SK-N-SH (cell line): ENCODE measurements around the gene RAB4A. TPM values are rescaled to one million over a fixed set of nuclear protein-coding genes. Genes with fewer than 3 reads are reported as not detected.
"Not testable (repeated sequence)": the region's sequence is repeated elsewhere in the genome, so short reads cannot be mapped to it uniquely, and the experiment has no call there.

Experiments used
- CTCF ChIA-PET: fragments of 300-600, 350-600 bp; formaldehyde crosslinking; extraction: SDS; loops from one replicate; lab custom pipeline; 2021; lab: Yijun Ruan, JAX
- POLR2A ChIA-PET: fragments of 350-600 bp; sonication (Branson Sonifier 250); formaldehyde crosslinking; extraction: SDS; loops from one replicate; lab custom pipeline; 2020; ENCODE audit warnings: antibody characterized with exemption, inconsistent platforms; lab: Yijun Ruan, JAX
- DNase-seq: peaks from one replicate; pipeline ENCODE4 v3.0.0; 2012
- H2AFZ ChIP-seq: fragments of 200-600 bp; sonication (generic); 2 replicates; pipeline ENCODE4 v1.8.1; 2016; ENCODE audit warnings: antibody characterized with exemption, mild to moderate bottlenecking, low read depth
- H3F3A ChIP-seq: fragments of 200-600 bp; sonication (generic); replicated peaks from 2 replicates; pipeline ENCODE3; 2016; ENCODE audit warnings: antibody characterized with exemption, mild to moderate bottlenecking; ENCODE audit not compliant: insufficient read depth
- H3K27ac ChIP-seq, 2 experiments: fragments of 200-500 bp in 1 of 2; fragments of 200-600 bp in 1 of 2; sonication (Bioruptor generic) in 1 of 2; sonication (generic), shearing (Covaris generic) in 1 of 2; 2 replicates each; pipeline versions ENCODE4 v1.5.1 to v1.6.1; 2014 to 2016; ENCODE audit warnings: low read depth in 2 of 2, inconsistent platforms in 1 of 2, low read length in 1 of 2, mild to moderate bottlenecking in 1 of 2, mixed read lengths in 1 of 2
- H3K27me3 ChIP-seq: fragments of 200-600 bp; sonication (generic), shearing (Covaris generic); 2 replicates; pipeline ENCODE4 v1.6.1; 2016; ENCODE audit warnings: mixed run types; ENCODE audit not compliant: insufficient read depth
- H3K36me3 ChIP-seq, 2 experiments: fragments of 200-500 bp in 1 of 2; fragments of 200-600 bp in 1 of 2; sonication (Bioruptor generic) in 1 of 2; sonication (generic) in 1 of 2; replicated peaks in 1 of 2; 2 replicates each; pipeline versions ENCODE3 to v1.5.1; 2014 to 2016; ENCODE audit warnings: low read length in 1 of 2, mild to moderate bottlenecking in 1 of 2; ENCODE audit not compliant: insufficient read depth in 2 of 2, control insufficient read depth in 1 of 2
- H3K4me1 ChIP-seq, 2 experiments: fragments of 200-500 bp in 1 of 2; fragments of 200-600 bp in 1 of 2; sonication (Bioruptor generic) in 1 of 2; sonication (generic), shearing (Covaris generic) in 1 of 2; 2 replicates each; pipeline versions ENCODE4 v1.5.1 to v1.6.1; 2014 to 2016; ENCODE audit warnings: low read depth in 1 of 2, low read length in 1 of 2, mixed run types in 1 of 2; ENCODE audit not compliant: insufficient read depth in 2 of 2, control insufficient read depth in 1 of 2
- H3K4me2 ChIP-seq: fragments of 200-600 bp; sonication (generic), shearing (Covaris generic); 2 replicates; pipeline ENCODE4 v1.6.1; 2017; ENCODE audit warnings: mixed run types
- H3K4me3 ChIP-seq, 2 experiments: fragments of 200-500 bp in 1 of 2; fragments of 200-600 bp in 1 of 2; sonication (Bioruptor generic) in 1 of 2; sonication (generic), shearing (Covaris generic) in 1 of 2; 2 replicates each; pipeline versions ENCODE4 v1.5.1 to v1.8.1; 2014 to 2016; ENCODE audit warnings: low read depth in 2 of 2, inconsistent platforms in 1 of 2, low read length in 1 of 2, mild to moderate bottlenecking in 1 of 2, mixed read lengths in 1 of 2, moderate library complexity in 1 of 2
- H3K79me2 ChIP-seq: fragments of 200-600 bp; sonication (generic); 2 replicates; pipeline ENCODE4 v1.8.1; 2017; ENCODE audit warnings: mild to moderate bottlenecking; ENCODE audit not compliant: insufficient read depth
- H3K9ac ChIP-seq: fragments of 200-600 bp; sonication (generic); 2 replicates; pipeline ENCODE4 v1.6.1; 2017; ENCODE audit warnings: mixed run types
- H3K9me2 ChIP-seq: fragments of 200-600 bp; sonication (generic); 2 replicates; pipeline ENCODE4 v1.6.1; 2017; ENCODE audit warnings: mixed run types
- H3K9me3 ChIP-seq: fragments of 200-600 bp; sonication (generic); 2 replicates; pipeline ENCODE4 v1.6.1; 2017; ENCODE audit warnings: mixed run types, mild to moderate bottlenecking, moderate library complexity
- H4K20me1 ChIP-seq: fragments of 200-600 bp; sonication (generic); 2 replicates; pipeline ENCODE4 v1.6.1; 2017; ENCODE audit warnings: mild to moderate bottlenecking, mixed run types; ENCODE audit not compliant: insufficient read depth
- CHD2 ChIP-seq: fragments of 150-350 bp; IDR thresholded peaks from 2 replicates; pipeline ENCODE4 v1.6.1; 2018; ENCODE audit warnings: low read length; ENCODE audit not compliant: partially characterized antibody
- CTCF ChIP-seq: fragments of 200-600 bp; sonication (generic); IDR thresholded peaks from 2 replicates; pipeline ENCODE4 v1.6.1; 2017; ENCODE audit warnings: antibody characterized with exemption, mild to moderate bottlenecking, moderate library complexity
- ELF1 ChIP-seq: IDR thresholded peaks from 2 replicates; pipeline ENCODE4 v1.4.0; 2012
- EZH2phosphoT487 ChIP-seq: fragments of 200-600 bp; sonication (generic); IDR thresholded peaks from 2 replicates; pipeline ENCODE4 v1.6.1; 2017; ENCODE audit warnings: low read depth, mixed run types, mild to moderate bottlenecking, antibody characterized with exemption, moderate library complexity, borderline replicate concordance
- FOSL2 ChIP-seq: IDR thresholded peaks from 2 replicates; pipeline ENCODE4 v1.4.0; 2012; ENCODE audit warnings: low read depth, mild to moderate bottlenecking, moderate library complexity, borderline replicate concordance
- FOXM1 ChIP-seq: IDR thresholded peaks from 2 replicates; pipeline ENCODE4 v1.4.0; 2012; ENCODE audit warnings: low read depth, mild to moderate bottlenecking
- GABPA ChIP-seq: IDR thresholded peaks from 2 replicates; pipeline ENCODE4 v1.4.0; 2012; ENCODE audit warnings: low read depth, mild to moderate bottlenecking
- GATA2 ChIP-seq: sonication (generic); formaldehyde crosslinking; IDR thresholded peaks from 2 replicates; pipeline ENCODE4 v1.5.0; 2020; ENCODE audit warnings: mild to moderate bottlenecking, missing genetic modification reagents
- JUND ChIP-seq: IDR thresholded peaks from 2 replicates; pipeline ENCODE4 v1.4.0; 2012
- MAX ChIP-seq: IDR thresholded peaks from 2 replicates; pipeline ENCODE4 v1.4.0; 2012; ENCODE audit warnings: low read depth
- MEF2A ChIP-seq: IDR thresholded peaks from 2 replicates; pipeline ENCODE4 v1.4.0; 2012; ENCODE audit warnings: low read depth, borderline replicate concordance
- NFIC ChIP-seq: IDR thresholded peaks from 2 replicates; pipeline ENCODE4 v1.4.0; 2012; ENCODE audit warnings: borderline replicate concordance
- POLR2AphosphoS5 ChIP-seq: IDR thresholded peaks from 2 replicates; pipeline ENCODE4 v1.6.1; 2012; ENCODE audit warnings: low read depth, low read length
- RAD21 ChIP-seq: IDR thresholded peaks from 2 replicates; pipeline ENCODE4 v1.6.1; 2012; ENCODE audit warnings: mild to moderate bottlenecking, low read length
- RCOR1 ChIP-seq: fragments of 150-350 bp; IDR thresholded peaks from 2 replicates; pipeline ENCODE4 v1.6.1; 2017; ENCODE audit warnings: antibody characterized with exemption, low read length
- RXRA ChIP-seq: IDR thresholded peaks from 2 replicates; pipeline ENCODE4 v1.4.0; 2012; ENCODE audit warnings: low read depth, mild to moderate bottlenecking, borderline replicate concordance
- SIN3A ChIP-seq: IDR thresholded peaks from 2 replicates; pipeline ENCODE4 v1.6.1; 2012; ENCODE audit warnings: low read depth, mild to moderate bottlenecking, low read length, moderate library complexity, borderline replicate concordance
- TAF1 ChIP-seq: IDR thresholded peaks from 2 replicates; pipeline ENCODE4 v1.6.1; 2012; ENCODE audit warnings: low read depth, mild to moderate bottlenecking, low read length, moderate library complexity, borderline replicate concordance
- WGBS: methylation state at CpG from one replicate; pipeline ENCODE4 v1.1.6; 2017; ENCODE audit warnings: low lambda C conversion rate; 5-methylcytosine and 5-hydroxymethylcytosine counted together
- polyA plus RNA-seq, 3 experiments: library from polyadenylated mRNA; depleted of rRNA; stranded (reverse); fragments of >200 nt; gene quantifications; 2 replicates each; pipeline ENCODE4 v1.2.3, GENCODE V29; 2012
- TF ChIP-seq, protein P1 (sequence below): fragments of 150-350 bp; IDR thresholded peaks from 2 replicates; pipeline ENCODE4 v1.6.1; 2016; ENCODE audit warnings: mild to moderate bottlenecking, low read depth, low read length

The RAB4A gene
- polyA plus RNA-seq, 1 of the 3 experiments (the other 2 are of a cell fraction): 28.1 TPM

GRCh38 chr1:229287267-229287666 lies 16.4 kb downstream of the RAB4A start (continued):
- no peak for TF ChIP-seq CHD2
- TF ChIP-seq, protein P1, sequence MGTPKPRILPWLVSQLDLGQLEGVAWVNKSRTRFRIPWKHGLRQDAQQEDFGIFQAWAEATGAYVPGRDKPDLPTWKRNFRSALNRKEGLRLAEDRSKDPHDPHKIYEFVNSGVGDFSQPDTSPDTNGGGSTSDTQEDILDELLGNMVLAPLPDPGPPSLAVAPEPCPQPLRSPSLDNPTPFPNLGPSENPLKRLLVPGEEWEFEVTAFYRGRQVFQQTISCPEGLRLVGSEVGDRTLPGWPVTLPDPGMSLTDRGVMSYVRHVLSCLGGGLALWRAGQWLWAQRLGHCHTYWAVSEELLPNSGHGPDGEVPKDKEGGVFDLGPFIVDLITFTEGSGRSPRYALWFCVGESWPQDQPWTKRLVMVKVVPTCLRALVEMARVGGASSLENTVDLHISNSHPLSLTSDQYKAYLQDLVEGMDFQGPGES: no peak
- no peak for TF ChIP-seq JUND
- TF ChIP-seq NFIC: no peak

DNA sequence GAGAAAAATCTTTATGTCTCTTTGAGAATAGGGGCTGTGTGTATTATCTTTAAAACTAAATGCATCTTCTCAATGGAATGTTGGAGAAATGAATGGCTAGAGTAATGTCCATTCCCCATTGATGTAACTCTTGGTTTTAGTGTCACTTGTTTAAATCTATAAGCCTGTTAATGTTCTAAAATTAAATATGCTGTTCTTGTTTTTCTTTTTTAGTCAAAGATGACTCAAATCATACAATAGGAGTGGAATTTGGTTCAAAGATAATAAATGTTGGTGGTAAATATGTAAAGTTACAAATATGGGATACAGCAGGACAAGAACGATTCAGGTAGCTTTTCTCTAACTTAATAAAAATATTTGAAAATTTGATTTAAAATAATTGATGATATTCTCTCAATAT lies 17.6 kb downstream of the RAB4A start:
- Histone ChIP-seq H3K4me3 (no peak overlapping the region), H3K27me3 (no peaks in the 10 kb centered on the region), H3K9me2 (no peaks in the 10 kb centered on the region), H4K20me1 (peaks cover 3% of the 10 kb centered on the region; the same call in 1 of the 2 replicates), H2AFZ (no peak overlapping the region), H3K79me2 (peaks cover 39% of the 10 kb centered on the region), H3K4me2 (no peak overlapping the region), H3F3A (no peaks in the 10 kb centered on the region), H3K27ac (no peak overlapping the region), H3K4me1 (peaks cover 0 to 4% of the 10 kb centered on the region in 2 experiments; a peak in 2 of 4 replicates), H3K9me3 (no peaks in the 10 kb centered on the region)
- no peak for DNase-seq
- 93% methylated on average over 1 of the region's 1 CpG for WGBS
- POLR2A ChIA-PET: no interaction called here
- TF ChIP-seq POLR2AphosphoS5: no peak
- TF ChIP-seq SIN3A: no peak
- TF ChIP-seq EZH2phosphoT487: no peak
- no peak for TF ChIP-seq MAX
- TF ChIP-seq ELF1: no peak
- no peak for TF ChIP-seq FOSL2
- TF ChIP-seq MEF2A: no peak
- TF ChIP-seq RAD21: no peak
- TF ChIP-seq RCOR1: no peak
- TF ChIP-seq CTCF: no peak
- no peak for TF ChIP-seq GABPA
- TF ChIP-seq TAF1: no peak
- TF ChIP-seq FOXM1: no peak
- TF ChIP-seq GATA2: no peak
- TF ChIP-seq RXRA: no peak
- no peak for TF ChIP-seq NFIC
- TF ChIP-seq, protein P1: no peak
- TF ChIP-seq JUND: no peak
- TF ChIP-seq, all 33 proteins: peak for 0
- Histone ChIP-seq H3K9ac (no peak overlapping the region), H3K36me3 (peaks cover 31 to 40% of the 10 kb centered on the region in 2 experiments)
- CTCF ChIA-PET: interaction anchor here (0.7 to 1.8 kb wide), 4 partner anchors 14 to 194 kb away, joined by 3 to 5 read pairs (median 3); partner anchors contain the start of gene RAB4A

DNA sequence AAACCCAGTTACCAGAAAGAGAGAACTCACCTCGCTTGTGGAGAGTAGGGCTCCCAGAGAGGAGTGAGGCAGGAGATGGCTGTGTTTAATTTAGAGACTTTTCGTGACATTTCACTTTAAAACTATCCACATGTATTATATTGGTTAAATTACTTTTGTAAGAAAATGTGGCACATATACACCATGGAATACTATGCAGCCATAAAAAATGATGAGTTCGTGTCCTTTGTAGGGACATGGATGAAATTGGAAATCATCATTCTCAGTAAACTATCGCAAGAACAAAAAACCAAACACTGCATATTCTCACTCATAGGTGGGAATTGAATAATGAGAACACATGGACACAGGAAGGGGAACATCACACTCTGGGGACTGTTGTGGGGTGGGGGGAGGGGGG lies 20.8 kb downstream of the RAB4A start:
- H3K9ac ChIP-seq, H3K9me2 ChIP-seq, DNase-seq, H3K4me1 ChIP-seq, H3K4me3 ChIP-seq, H2AFZ ChIP-seq, H3K9me3 ChIP-seq, H3K27ac ChIP-seq, H3F3A ChIP-seq, POLR2A ChIA-PET, H3K27me3 ChIP-seq, H3K4me2 ChIP-seq, H4K20me1 ChIP-seq: not testable (repeated sequence)
- Histone ChIP-seq H3K36me3 (peaks cover 21 to 43% of the 10 kb centered on the region in 2 experiments), H3K79me2 (peaks cover 10% of the 10 kb centered on the region)
- CTCF ChIA-PET: interaction anchor here (1.3 kb wide), 1 partner anchor 13 kb away, joined by 3 read pairs; no protein-coding TSS in a partner anchor
- WGBS: over 99% methylated on average over 4 of the region's 4 CpGs
